IMR-90 (cell line): Measurements from ENCODE around the gene SOD2. TPM values are rescaled to one million over a fixed set of nuclear protein-coding genes. Genes with fewer than 3 reads are reported as not detected.

Source experiments
- ATAC-seq: fragments of 200-7000 bp; cut with Tn5 transposase; 2 replicates; pipeline ENCODE4 v1.9.1; 2020; ENCODE audit warnings: low read depth, mild to moderate bottlenecking, moderate library complexity
- BruUV-seq: library from RNA; stranded (reverse); fragments of 400-500 nt; replicated peaks from 2 replicates; lab custom pipeline; 2021; lab: Mats Ljungman, UMichigan
- CTCF ChIA-PET: fragments of 300-600 bp; formaldehyde crosslinking; extraction: SDS; loops from one replicate; lab custom pipeline; 2021; ENCODE audit warnings: antibody characterized with exemption; lab: Yijun Ruan, JAX
- POLR2A ChIA-PET: fragments of 300-600 bp; sonication (Branson Sonifier 250); formaldehyde crosslinking; loops from one replicate; lab custom pipeline; 2022; ENCODE audit warnings: antibody characterized with exemption; ENCODE audit not compliant: unreplicated experiment; lab: Charles Lee
- DNase-seq: peaks from one replicate; pipeline ENCODE4 v3.0.0; 2013
- H2AFZ ChIP-seq: replicated peaks from 2 replicates; pipeline ENCODE3; 2013; ENCODE audit warnings: low read length, mild to moderate bottlenecking; ENCODE audit not compliant: poor library complexity
- H2AK5ac ChIP-seq: 2 replicates; pipeline ENCODE4 v1.6.1; 2013; ENCODE audit warnings: low read depth, low read length, inconsistent platforms
- H2AK9ac ChIP-seq: replicated peaks from 2 replicates; pipeline ENCODE3; 2013; ENCODE audit warnings: mild to moderate bottlenecking, low read depth, low read length, moderate library complexity; ENCODE audit not compliant: poor library complexity
- H2BK120ac ChIP-seq: 2 replicates; pipeline ENCODE4 v1.6.1; 2013; ENCODE audit warnings: low read depth, low read length, inconsistent platforms
- H2BK15ac ChIP-seq: 3 replicates; pipeline ENCODE4 v1.6.1; 2013; ENCODE audit warnings: low read depth, low read length, inconsistent platforms
- H2BK20ac ChIP-seq: 2 replicates; pipeline ENCODE4 v1.6.1; 2013; ENCODE audit warnings: low read depth, mild to moderate bottlenecking, inconsistent platforms, low read length, moderate library complexity
- H2BK5ac ChIP-seq: 2 replicates; pipeline ENCODE4 v1.6.1; 2013; ENCODE audit warnings: mild to moderate bottlenecking, low read depth, low read length, inconsistent platforms; ENCODE audit not compliant: poor library complexity, severe bottlenecking
- H3K14ac ChIP-seq: replicated peaks from 2 replicates; pipeline ENCODE4 v1.6.1; 2013; ENCODE audit warnings: low read depth, low read length, inconsistent platforms
- H3K18ac ChIP-seq: 2 replicates; pipeline ENCODE4 v1.6.1; 2013; ENCODE audit warnings: low read depth, low read length, control low read depth
- H3K23ac ChIP-seq: 2 replicates; pipeline ENCODE4 v1.6.1; 2013; ENCODE audit warnings: low read depth, low read length, inconsistent platforms
- H3K27ac ChIP-seq: 2 replicates; pipeline ENCODE4 v1.5.1; 2013; ENCODE audit warnings: mild to moderate bottlenecking, control low read depth, low read length; ENCODE audit not compliant: insufficient read depth
- H3K27me3 ChIP-seq: 2 replicates; pipeline ENCODE4 v1.6.1; 2013; ENCODE audit warnings: low read length; ENCODE audit not compliant: control insufficient read depth, insufficient read depth
- H3K36me3 ChIP-seq: 2 replicates; pipeline ENCODE4 v1.6.1; 2013; ENCODE audit warnings: low read length, mixed read lengths; ENCODE audit not compliant: control insufficient read depth, insufficient read depth
- H3K4ac ChIP-seq: 2 replicates; pipeline ENCODE4 v1.6.1; 2013; ENCODE audit warnings: low read depth, low read length, inconsistent platforms
- H3K4me1 ChIP-seq: 2 replicates; pipeline ENCODE4 v1.6.1; 2013; ENCODE audit warnings: low read length, mixed read lengths; ENCODE audit not compliant: control insufficient read depth, insufficient read depth
- H3K4me2 ChIP-seq: 2 replicates; pipeline ENCODE4 v1.6.1; 2013; ENCODE audit warnings: low read depth, mild to moderate bottlenecking, control low read depth, low read length, moderate library complexity
- H3K4me3 ChIP-seq: 2 replicates; pipeline ENCODE4 v1.5.1; 2013; ENCODE audit warnings: low read depth, mild to moderate bottlenecking, control low read depth, low read length, moderate library complexity; ENCODE audit not compliant: insufficient read depth
- H3K56ac ChIP-seq: 2 replicates; pipeline ENCODE4 v1.6.1; 2013; ENCODE audit warnings: low read length, inconsistent platforms; ENCODE audit not compliant: insufficient read depth; ENCODE audit errors: extremely low read depth
- H3K79me1 ChIP-seq, 2 experiments: 2 replicates each; pipeline ENCODE4 v1.6.1; 2013; ENCODE audit warnings: low read length in 2 of 2, inconsistent platforms in 1 of 2, low read depth in 1 of 2
- H3K9ac ChIP-seq: 2 replicates; pipeline ENCODE4 v1.6.1; 2013; ENCODE audit warnings: low read depth, low read length, control low read depth
- H3K9me1 ChIP-seq: 2 replicates; pipeline ENCODE4 v1.6.1; 2013; ENCODE audit warnings: low read length, inconsistent platforms; ENCODE audit not compliant: insufficient read depth
- H3K9me3 ChIP-seq: 2 replicates; pipeline ENCODE4 v1.6.1; 2013; ENCODE audit warnings: low read length; ENCODE audit not compliant: control insufficient read depth, insufficient read depth
- H4K20me1 ChIP-seq: 2 replicates; pipeline ENCODE4 v1.6.1; 2013; ENCODE audit warnings: low read length, inconsistent platforms; ENCODE audit not compliant: insufficient read depth
- H4K5ac ChIP-seq: 2 replicates; pipeline ENCODE4 v1.6.1; 2013; ENCODE audit warnings: mild to moderate bottlenecking, low read depth, low read length, control low read depth
- H4K8ac ChIP-seq, 2 experiments: 2 replicates each; pipeline ENCODE4 v1.6.1; 2013; ENCODE audit warnings: low read depth in 2 of 2, low read length in 2 of 2, control low read depth in 1 of 2, inconsistent platforms in 1 of 2
- H4K91ac ChIP-seq: 2 replicates; pipeline ENCODE4 v1.6.1; 2013; ENCODE audit warnings: low read depth, low read length, inconsistent platforms; ENCODE audit not compliant: insufficient read depth
- BHLHE40 ChIP-seq: fragments of 150-350 bp; IDR thresholded peaks from 2 replicates; pipeline ENCODE4 v1.6.1; 2016; ENCODE audit warnings: mild to moderate bottlenecking, low read depth, low read length
- CEBPB ChIP-seq: IDR thresholded peaks from 2 replicates; pipeline ENCODE4 v1.6.1; 2012; ENCODE audit warnings: low read depth, low read length, improper control_type of control experiment
- CHD1 ChIP-seq: IDR thresholded peaks from 2 replicates; pipeline ENCODE4 v1.6.1; 2012; ENCODE audit warnings: low read depth, low read length, improper control_type of control experiment
- FOS ChIP-seq: fragments of 150-350 bp; IDR thresholded peaks from 2 replicates; pipeline ENCODE4 v1.6.1; 2016; ENCODE audit warnings: low read depth, low read length
- MAFK ChIP-seq: IDR thresholded peaks from 2 replicates; pipeline ENCODE4 v1.6.1; 2012; ENCODE audit warnings: low read depth, low read length, improper control_type of control experiment
- MAZ ChIP-seq: IDR thresholded peaks from 2 replicates; pipeline ENCODE4 v1.6.1; 2012; ENCODE audit warnings: low read depth, mild to moderate bottlenecking, low read length, improper control_type of control experiment, moderate library complexity, borderline replicate concordance
- MXI1 ChIP-seq: IDR thresholded peaks from 2 replicates; pipeline ENCODE4 v1.6.1; 2012; ENCODE audit warnings: low read depth, mild to moderate bottlenecking, low read length, moderate library complexity, borderline replicate concordance
- NFE2L2 ChIP-seq: fragments of 150-350 bp; IDR thresholded peaks from 2 replicates; pipeline ENCODE4 v1.6.1; 2016; ENCODE audit warnings: low read depth, mild to moderate bottlenecking, low read length
- POLR2A ChIP-seq: IDR thresholded peaks from 2 replicates; pipeline ENCODE4 v1.6.1; 2012; ENCODE audit warnings: mild to moderate bottlenecking, low read depth, low read length
- RAD21 ChIP-seq: IDR thresholded peaks from 2 replicates; pipeline ENCODE4 v1.6.1; 2012; ENCODE audit warnings: low read length, improper control_type of control experiment
- RCOR1 ChIP-seq: IDR thresholded peaks from 2 replicates; pipeline ENCODE4 v1.6.1; 2012; ENCODE audit warnings: mild to moderate bottlenecking, low read length, improper control_type of control experiment; ENCODE audit not compliant: insufficient replicate concordance
- RFX5 ChIP-seq: IDR thresholded peaks from 2 replicates; pipeline ENCODE4 v1.8.0; 2012; ENCODE audit warnings: low read depth, mild to moderate bottlenecking, low read length, moderate library complexity
- WGBS, 2 experiments: methylation state at CpG; one replicate each; pipeline versions ENCODE4 v1.1.5 to v1.1.7; 2013; ENCODE audit warnings: missing lambda C conversion rate in 2 of 2; ENCODE audit not compliant: insufficient read length in 1 of 2; ENCODE audit errors: extremely low coverage in 2 of 2; 5-methylcytosine and 5-hydroxymethylcytosine counted together
- dilution Hi-C: fragments of 300-500 bp; cut with HindIII; formaldehyde crosslinking; loops from one replicate; pipeline ENCODE4 v1.14.3; 2018; ENCODE audit warnings: low sequenced_read_pairs; ENCODE audit not compliant: unreplicated experiment
- in situ Hi-C: fragments of 300-500 bp; cut with MboI; formaldehyde crosslinking; loops from 3 replicates; pipeline ENCODE4 v1.14.3; 2019; ENCODE audit warnings: low sequenced_read_pairs, inconsistent platforms, mixed read lengths
- intact Hi-C: fragments of 100-400 bp; cut with micrococcal nuclease; formaldehyde crosslinking; loops from 2 replicates; pipeline ENCODE4 v1.10.0; 2022
- polyA plus RNA-seq, 3 experiments: library from polyadenylated mRNA; depleted of rRNA; stranded (reverse); fragments of >200 nt; gene quantifications; 2 replicates each; pipeline ENCODE4 v1.2.3, GENCODE V29; 2012; ENCODE audit warnings: low replicate concordance in 1 of 3
- total RNA-seq: library from RNA; depleted of rRNA; stranded (reverse); fragments of >200 nt; gene quantifications from 2 replicates; pipeline ENCODE4 v1.2.3, GENCODE V29; 2012
- TF ChIP-seq, protein P1 (sequence below): fragments of 150-350 bp; IDR thresholded peaks from 2 replicates; pipeline ENCODE4 v1.6.1; 2017; ENCODE audit warnings: mild to moderate bottlenecking, antibody characterized with exemption, low read length, low read depth
- TF ChIP-seq, protein P2 (sequence below): fragments of 150-350 bp; IDR thresholded peaks from 2 replicates; pipeline ENCODE4 v1.6.1; 2016; ENCODE audit warnings: low read depth, mild to moderate bottlenecking, low read length, moderate library complexity, borderline replicate concordance
- TF ChIP-seq, protein P3 (sequence below): conservative IDR thresholded peaks from 2 replicates; pipeline ENCODE4 v1.5.1; 2012; ENCODE audit warnings: mild to moderate bottlenecking, low read depth, low read length, improper control_type of control experiment

The SOD2 gene
- total and polyA plus RNA-seq, 2 of the 4 experiments (the other 2 are of a cell fraction): 173 to 243 TPM

DNA sequence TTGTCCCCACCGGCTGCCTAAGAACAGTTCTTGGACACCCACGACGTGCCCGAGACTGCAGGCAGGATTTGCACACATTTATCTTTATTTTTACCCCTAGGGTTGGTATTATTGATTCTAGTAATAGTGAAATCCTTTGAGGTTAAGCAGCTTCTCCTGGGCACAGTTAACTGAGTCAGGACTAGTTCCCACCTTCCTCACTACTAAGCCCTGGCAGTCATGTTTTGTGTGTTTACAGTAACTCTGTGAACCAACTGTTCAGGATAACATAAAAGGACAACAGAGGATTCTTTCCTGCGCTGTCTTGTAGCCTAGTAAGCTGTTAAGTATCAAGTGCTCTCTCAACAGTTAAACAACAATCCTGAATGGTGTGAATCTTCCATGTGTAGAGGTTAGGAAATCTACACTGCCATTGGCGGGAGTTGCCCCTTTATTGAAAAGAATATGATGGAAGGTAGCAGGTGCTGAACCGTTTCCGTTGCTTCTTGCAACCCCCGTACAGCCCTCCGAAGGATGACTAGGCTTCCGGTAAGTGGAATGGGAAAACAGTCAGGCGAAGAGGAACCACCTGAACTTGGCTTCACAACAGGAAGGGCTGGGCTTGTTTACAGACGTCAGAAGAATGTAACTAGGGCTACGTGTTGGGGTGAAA is 979 bp upstream of the SOD2 start:
- H4K91ac ChIP-seq: peak overlapping the region; percentile 65
- peaks cover 8% of the 10 kb centered on the region for H3K4me1 ChIP-seq
- H3K9ac ChIP-seq: peak overlapping the region; percentile 90
- H3K56ac ChIP-seq: 0 out of 2 replicates have a peak overlapping the region, but pooled peaks have one; percentile 52
- no TSS peak for BruUV-seq
- peaks cover 12 to 45% of the 10 kb centered on the region in 2 experiments; a peak in 3 of 4 replicates for H3K79me1 ChIP-seq
- POLR2A ChIA-PET: no interaction called here
- in situ Hi-C loops (loop anchor here (5.0 to 25.0 kb wide), 3 partner anchors 38 to 268 kb away; partner anchors contain the start of genes ACAT2 and IGF2R), intact Hi-C loops (loop anchor here (2.0 kb wide), 1 partner anchor 67 kb away; no protein-coding TSS in a partner anchor), dilution Hi-C loops (no loop called here)
- peak overlapping the region; percentile 99 for H3K27ac ChIP-seq
- peak overlapping the region; percentile 69; the same call in 2 of the 3 replicates for H2BK15ac ChIP-seq
- H3K18ac ChIP-seq: peak overlapping the region; percentile 63
- peak overlapping the region; percentile 97 for H3K4me2 ChIP-seq
- H3K27me3 ChIP-seq: no peaks in the 10 kb centered on the region
- peak overlapping the region; percentile 53 for H3K14ac ChIP-seq
- peak overlapping the region; percentile 97 for H2AFZ ChIP-seq
- H2AK9ac ChIP-seq: peak overlapping the region; percentile 87
- H4K20me1 ChIP-seq: peaks cover 11% of the 10 kb centered on the region
- CTCF ChIA-PET: no interaction called here
- H3K9me3 ChIP-seq: no peaks in the 10 kb centered on the region
- peak overlapping the region; percentile 32 for H2BK20ac ChIP-seq
- peak; percentile 0; the same call in 1 of the 2 replicates for ATAC-seq
- peak overlapping the region; percentile 100 for H2BK5ac ChIP-seq
- H2BK120ac ChIP-seq: peak overlapping the region; percentile 54; the same call in 1 of the 2 replicates
- H2AK5ac ChIP-seq: peak overlapping the region; percentile 79
- H3K36me3 ChIP-seq: peaks cover 13% of the 10 kb centered on the region
- peak overlapping the region; percentile 99 for H3K4me3 ChIP-seq
- peak overlapping the region; percentile 86 for H3K23ac ChIP-seq
- 78% methylated on average over 6 of the region's 14 CpGs; no CpG with 5 or more reads in 1 of the 2 experiments for WGBS, 2 experiments
- DNase-seq: peak; percentile 36
- H3K4ac ChIP-seq: peak overlapping the region; percentile 87
- H3K9me1 ChIP-seq: peaks cover 20% of the 10 kb centered on the region
- H4K5ac ChIP-seq: peak overlapping the region; percentile 14
- H4K8ac ChIP-seq: peak overlapping the region; percentile 72 to 83
- no peak for TF ChIP-seq CHD1
- no peak for TF ChIP-seq MAZ
- no peak for TF ChIP-seq RAD21
- TF ChIP-seq BHLHE40: no peak
- TF ChIP-seq, protein P1, sequence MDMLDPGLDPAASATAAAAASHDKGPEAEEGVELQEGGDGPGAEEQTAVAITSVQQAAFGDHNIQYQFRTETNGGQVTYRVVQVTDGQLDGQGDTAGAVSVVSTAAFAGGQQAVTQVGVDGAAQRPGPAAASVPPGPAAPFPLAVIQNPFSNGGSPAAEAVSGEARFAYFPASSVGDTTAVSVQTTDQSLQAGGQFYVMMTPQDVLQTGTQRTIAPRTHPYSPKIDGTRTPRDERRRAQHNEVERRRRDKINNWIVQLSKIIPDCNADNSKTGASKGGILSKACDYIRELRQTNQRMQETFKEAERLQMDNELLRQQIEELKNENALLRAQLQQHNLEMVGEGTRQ: no peak
- no peak for TF ChIP-seq MXI1
- no peak for TF ChIP-seq FOS
- no peak for TF ChIP-seq RCOR1
- TF ChIP-seq, protein P2, sequence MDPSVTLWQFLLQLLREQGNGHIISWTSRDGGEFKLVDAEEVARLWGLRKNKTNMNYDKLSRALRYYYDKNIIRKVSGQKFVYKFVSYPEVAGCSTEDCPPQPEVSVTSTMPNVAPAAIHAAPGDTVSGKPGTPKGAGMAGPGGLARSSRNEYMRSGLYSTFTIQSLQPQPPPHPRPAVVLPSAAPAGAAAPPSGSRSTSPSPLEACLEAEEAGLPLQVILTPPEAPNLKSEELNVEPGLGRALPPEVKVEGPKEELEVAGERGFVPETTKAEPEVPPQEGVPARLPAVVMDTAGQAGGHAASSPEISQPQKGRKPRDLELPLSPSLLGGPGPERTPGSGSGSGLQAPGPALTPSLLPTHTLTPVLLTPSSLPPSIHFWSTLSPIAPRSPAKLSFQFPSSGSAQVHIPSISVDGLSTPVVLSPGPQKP: no peak
- no peak for TF ChIP-seq RFX5
- TF ChIP-seq NFE2L2: no peak
- TF ChIP-seq CEBPB: no peak
- TF ChIP-seq POLR2A: no peak
- TF ChIP-seq, protein P3, sequence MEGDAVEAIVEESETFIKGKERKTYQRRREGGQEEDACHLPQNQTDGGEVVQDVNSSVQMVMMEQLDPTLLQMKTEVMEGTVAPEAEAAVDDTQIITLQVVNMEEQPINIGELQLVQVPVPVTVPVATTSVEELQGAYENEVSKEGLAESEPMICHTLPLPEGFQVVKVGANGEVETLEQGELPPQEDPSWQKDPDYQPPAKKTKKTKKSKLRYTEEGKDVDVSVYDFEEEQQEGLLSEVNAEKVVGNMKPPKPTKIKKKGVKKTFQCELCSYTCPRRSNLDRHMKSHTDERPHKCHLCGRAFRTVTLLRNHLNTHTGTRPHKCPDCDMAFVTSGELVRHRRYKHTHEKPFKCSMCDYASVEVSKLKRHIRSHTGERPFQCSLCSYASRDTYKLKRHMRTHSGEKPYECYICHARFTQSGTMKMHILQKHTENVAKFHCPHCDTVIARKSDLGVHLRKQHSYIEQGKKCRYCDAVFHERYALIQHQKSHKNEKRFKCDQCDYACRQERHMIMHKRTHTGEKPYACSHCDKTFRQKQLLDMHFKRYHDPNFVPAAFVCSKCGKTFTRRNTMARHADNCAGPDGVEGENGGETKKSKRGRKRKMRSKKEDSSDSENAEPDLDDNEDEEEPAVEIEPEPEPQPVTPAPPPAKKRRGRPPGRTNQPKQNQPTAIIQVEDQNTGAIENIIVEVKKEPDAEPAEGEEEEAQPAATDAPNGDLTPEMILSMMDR: no peak
- no peak for TF ChIP-seq MAFK
